IPS DF 19.7 (cell line): ENCODE data around the gene TYRO3.
"Not testable (repeated sequence)": the region's sequence is repeated elsewhere in the genome, so short reads cannot be mapped to it uniquely, and the experiment has no call there.

ENCODE experiments used
- DNase-seq: peaks from one replicate; pipeline ENCODE4 v3.0.0-alpha.2; 2013; ENCODE audit warnings: low read depth, low spot score

TYRO3 gene

DNA sequence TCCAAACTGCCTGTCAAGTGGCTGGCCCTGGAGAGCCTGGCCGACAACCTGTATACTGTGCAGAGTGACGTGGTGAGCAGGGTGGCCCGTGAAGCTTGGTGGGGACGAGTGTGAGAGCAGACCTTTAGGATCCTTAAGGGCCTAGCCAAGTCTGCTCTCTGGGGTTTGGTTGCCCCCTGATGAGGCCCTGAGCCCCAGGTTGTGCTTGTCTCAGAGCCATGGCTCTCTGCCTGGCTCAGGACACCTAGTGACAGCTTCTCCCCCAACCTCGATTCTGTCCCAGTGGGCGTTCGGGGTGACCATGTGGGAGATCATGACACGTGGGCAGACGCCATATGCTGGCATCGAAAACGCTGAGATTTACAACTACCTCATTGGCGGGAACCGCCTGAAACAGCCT is 14.4 kb downstream of the TYRO3 start:
- DNase-seq: no peak

DNA sequence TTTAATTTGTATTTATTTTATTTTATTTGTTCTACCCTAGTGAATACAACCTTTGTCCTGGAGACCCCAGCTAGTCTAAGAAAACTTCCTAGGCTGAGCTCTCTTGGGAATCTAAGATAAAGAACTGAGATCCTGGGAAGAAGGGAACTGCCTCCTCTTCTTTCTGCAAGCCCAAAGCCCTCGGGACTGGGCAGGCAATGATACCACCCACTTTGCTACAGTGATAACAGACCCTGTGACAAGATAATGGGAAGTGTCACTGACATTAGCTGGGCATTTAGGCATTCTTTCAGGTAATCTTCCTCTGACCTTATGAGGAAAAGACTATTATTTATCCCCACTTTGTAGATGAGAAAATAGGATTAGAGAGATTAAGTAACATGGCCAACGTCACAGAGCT is 15.1 kb downstream of the TYRO3 start:
- DNase-seq: no peak

DNA sequence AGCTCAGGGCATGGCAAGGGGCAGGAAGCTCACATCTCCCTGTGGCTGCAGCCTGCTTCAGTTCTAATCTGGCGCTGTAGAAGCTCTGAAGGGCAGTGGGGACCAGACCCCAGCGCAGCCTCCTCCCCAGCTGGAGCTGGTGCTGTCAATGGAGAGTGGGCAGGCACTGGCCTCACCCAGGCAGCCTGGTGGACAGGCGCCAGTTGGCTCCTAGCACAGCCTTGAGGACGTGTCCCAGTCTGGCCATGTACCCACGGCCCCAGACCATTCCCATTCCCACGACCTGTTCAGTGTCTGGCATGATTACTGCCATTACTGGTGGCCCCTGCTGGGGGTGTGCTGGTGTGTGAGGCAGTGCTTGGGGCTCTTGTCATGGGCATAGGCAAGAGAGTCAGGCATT is 16.3 kb downstream of the TYRO3 start:
- no peak for DNase-seq

DNA sequence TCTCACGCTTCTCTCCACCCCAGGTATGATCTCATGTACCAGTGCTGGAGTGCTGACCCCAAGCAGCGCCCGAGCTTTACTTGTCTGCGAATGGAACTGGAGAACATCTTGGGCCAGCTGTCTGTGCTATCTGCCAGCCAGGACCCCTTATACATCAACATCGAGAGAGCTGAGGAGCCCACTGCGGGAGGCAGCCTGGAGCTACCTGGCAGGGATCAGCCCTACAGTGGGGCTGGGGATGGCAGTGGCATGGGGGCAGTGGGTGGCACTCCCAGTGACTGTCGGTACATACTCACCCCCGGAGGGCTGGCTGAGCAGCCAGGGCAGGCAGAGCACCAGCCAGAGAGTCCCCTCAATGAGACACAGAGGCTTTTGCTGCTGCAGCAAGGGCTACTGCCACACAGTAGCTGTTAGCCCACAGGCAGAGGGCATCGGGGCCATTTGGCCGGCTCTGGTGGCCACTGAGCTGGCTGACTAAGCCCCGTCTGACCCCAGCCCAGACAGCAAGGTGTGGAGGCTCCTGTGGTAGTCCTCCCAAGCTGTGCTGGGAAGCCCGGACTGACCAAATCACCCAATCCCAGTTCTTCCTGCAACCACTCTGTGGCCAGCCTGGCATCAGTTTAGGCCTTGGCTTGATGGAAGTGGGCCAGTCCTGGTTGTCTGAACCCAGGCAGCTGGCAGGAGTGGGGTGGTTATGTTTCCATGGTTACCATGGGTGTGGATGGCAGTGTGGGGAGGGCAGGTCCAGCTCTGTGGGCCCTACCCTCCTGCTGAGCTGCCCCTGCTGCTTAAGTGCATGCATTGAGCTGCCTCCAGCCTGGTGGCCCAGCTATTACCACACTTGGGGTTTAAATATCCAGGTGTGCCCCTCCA is 19.1 kb downstream of the TYRO3 start:
- no peak for DNase-seq

DNA sequence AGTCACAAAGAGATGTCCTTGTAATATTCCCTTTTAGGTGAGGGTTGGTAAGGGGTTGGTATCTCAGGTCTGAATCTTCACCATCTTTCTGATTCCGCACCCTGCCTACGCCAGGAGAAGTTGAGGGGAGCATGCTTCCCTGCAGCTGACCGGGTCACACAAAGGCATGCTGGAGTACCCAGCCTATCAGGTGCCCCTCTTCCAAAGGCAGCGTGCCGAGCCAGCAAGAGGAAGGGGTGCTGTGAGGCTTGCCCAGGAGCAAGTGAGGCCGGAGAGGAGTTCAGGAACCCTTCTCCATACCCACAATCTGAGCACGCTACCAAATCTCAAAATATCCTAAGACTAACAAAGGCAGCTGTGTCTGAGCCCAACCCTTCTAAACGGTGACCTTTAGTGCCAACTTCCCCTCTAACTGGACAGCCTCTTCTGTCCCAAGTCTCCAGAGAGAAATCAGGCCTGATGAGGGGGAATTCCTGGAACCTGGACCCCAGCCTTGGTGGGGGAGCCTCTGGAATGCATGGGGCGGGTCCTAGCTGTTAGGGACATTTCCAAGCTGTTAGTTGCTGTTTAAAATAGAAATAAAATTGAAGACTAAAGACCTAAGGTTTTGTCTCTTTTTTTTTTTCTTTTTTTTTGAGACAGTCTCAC is 19.8 kb downstream of the TYRO3 start:
- DNase-seq: no peak

DNA sequence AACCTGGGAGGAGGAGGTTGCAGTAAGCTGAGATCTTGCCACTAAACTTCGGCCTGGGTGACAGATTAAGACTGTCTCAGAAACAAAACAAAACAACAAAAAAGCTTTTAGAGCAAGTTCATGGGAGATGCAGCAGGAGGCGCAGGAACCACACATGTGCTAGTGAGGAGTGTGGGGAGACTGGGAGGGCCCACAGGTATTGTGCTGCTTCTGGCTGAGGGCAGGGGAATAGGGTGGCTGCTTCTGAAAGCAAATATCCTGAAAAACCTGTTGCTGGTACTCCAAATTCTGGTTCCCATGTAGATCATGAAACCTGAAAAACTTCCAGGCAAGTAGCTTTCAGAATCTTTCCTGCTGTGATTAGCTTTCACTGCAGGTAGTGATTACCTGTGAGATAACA is 22.1 kb downstream of the TYRO3 start:
- DNase-seq: no peak

DNA sequence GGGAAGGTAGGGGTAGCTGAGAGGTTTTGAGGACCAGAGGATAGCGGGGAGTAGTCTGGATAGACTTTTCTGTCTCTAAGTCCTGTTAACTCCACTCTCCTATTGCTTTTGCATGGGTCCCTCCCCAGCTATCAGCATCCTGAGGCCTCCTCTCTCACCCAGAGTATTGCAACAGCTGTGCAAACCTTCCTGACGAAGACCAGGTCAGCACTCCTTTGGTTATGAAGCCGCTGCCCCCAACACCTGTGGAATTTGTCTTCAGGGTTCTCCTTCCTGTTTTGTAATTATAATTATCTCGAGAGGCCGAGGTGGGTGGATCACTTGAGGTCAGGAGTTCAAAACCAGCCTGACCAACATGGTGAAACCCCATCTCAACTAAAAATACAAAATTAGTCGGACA is 24.8 kb downstream of the TYRO3 start:
- no peak for DNase-seq

DNA sequence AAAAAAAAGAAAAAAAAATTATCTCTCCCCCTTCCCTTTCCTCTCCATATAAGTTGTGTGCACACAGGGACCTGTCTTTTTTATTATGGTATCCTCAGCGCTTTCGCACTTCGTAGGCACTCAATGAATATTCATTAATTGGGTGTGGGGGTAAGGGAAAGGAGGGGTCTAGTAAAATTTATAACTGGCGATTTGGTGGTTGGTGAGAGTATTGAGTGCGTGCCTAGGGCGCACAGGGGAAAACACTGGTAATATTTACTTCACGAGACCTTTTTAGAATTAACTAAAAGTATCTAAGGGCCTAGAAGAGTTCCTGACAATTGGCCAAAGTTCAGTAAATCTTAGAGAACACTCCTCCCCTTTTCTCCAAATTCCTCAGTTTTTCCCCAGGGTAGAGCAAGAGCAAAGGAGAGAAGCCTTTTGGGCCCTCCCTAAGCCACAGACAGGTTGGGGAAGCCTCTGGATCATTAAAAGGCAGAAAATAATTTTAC is 25.7 kb downstream of the TYRO3 start:
- no peak for DNase-seq

DNA sequence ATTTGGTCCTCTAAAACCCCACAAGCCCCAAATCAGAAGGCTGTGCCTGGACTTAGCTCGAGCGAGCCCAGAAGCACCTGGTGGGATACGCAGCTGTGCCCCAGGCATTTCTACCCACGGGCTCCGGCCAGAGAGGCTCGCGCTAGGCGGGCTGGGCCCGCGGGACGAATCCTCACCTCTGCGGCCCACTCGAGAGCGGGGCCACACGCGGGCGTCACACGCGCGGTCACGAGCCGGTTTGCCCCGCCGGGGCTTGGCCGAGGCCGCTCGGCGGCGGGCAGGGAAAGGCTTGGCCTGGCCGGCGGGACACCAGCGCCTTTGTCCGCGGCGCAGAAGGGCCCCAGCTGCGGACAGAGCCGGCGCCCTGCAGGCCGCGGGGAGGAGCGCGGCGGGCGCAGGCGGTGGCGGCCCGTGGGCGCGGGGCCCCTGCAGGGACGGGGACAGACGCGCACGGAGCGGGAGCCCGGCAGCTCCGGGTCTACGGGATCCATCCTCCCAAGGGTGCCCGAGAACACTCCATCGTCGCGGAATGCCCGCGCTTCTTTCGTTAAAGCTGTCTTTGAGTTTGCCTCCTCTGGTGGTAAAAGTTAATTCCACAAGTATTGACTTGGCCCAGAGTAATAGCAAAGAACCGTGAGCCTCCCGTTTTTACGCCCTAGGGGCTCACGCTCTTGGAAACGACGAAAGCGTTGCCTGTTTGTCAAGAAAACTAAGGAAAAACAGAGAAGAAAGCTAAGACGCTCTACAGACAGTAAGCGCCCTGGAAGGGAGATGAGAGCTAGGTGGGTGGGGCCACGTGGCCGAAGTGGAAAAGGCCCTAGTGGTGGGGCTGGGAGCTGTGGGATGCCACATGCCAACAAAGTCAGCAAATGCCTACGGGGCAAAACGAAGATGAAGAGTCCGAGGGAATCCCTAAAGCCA is 26.4 kb downstream of the TYRO3 start:
- no peak for DNase-seq

DNA sequence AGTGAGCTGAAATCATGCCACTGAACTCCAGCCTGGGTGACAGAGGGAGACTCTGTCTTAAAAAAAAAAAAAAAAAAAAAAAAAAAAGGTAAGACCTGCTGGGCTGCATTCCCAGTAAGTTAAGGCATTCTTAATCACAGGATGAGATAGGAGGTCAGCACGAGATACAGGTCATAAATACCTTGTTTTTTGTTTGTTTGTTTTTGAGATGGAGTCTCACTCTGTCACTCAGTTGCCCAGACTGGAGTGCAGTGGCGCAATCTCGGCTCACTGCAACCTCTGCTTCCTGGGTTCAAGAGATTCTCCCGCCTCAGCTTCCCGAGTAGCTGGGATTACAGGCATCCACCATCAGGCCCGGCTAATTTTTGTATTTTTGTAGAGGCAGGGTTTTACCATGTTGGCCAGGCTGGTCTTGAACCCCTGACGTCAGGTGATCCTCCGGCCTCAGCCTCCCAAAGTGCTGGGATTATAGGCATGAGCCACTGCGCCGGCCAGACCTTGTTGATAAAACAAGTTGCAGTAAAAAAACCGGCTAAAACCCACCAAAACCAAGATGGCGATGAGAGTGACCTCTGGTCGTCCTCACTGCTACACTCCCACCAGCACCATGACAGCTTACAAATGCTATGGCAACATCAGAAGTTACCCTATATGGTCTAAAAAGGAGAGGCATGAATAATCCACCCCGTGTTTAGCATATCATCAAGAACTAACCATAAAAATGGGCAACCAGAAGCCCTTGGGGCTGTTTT is 27.7 kb downstream of the TYRO3 start:
- not testable (repeated sequence) for DNase-seq

DNA sequence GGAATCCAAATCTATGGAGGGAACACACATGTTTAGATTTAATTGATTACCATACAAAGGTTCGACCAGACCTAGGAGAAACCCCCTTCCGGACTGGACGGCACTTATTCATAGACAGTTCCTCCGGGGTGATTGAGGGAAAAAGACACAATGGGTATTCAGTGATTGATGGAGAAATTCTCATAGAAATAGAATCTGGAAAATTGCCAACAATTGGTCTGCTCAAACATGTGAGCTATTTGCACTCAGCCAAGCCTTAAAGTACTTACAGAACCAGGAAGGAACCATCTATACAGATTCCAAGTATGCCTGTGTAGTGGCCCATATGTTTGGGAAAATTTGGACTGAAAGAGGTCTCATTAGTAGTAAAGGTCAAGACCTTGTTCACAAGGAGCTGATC is 30.0 kb downstream of the TYRO3 start:
- DNase-seq: not testable (repeated sequence)

DNA sequence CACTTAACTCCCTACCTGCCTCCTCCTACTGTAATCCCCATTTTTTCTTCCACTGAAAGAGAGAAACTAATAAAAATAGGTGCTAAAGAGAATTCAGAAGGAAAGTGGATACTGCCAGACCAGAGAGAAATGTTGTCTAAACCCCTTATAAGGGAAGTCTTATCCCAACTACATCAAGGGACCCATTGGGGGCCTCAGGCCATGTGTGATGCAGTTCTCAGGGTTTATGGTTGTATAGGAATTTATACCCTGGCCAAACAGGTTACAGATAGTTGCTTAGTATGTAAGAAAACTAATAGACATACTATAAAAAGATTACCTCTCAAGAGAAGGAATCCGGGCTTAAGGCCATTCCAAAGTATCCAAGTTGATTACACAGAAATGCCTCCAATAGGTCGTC is 30.6 kb downstream of the TYRO3 start:
- DNase-seq: not testable (repeated sequence)

DNA sequence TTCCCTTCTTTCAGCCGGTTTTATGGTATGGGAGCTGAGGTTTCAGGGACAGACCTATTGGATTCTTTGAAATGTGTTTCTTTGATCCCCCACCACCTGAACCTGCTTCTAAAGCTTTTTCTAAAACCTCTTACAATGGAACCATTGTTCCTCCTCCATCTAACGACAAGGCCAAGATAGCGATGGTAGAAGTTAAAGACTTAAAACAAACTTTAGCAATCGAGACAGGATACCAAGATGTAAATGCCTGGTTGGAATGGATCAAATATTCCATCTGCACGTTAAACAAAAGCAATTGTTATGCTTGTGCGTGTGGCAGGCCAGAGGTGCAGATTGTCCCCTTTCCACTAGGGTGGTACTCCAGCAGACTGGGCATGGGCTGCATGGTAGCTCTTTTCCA is 32.2 kb downstream of the TYRO3 start:
- DNase-seq: not testable (repeated sequence)

DNA sequence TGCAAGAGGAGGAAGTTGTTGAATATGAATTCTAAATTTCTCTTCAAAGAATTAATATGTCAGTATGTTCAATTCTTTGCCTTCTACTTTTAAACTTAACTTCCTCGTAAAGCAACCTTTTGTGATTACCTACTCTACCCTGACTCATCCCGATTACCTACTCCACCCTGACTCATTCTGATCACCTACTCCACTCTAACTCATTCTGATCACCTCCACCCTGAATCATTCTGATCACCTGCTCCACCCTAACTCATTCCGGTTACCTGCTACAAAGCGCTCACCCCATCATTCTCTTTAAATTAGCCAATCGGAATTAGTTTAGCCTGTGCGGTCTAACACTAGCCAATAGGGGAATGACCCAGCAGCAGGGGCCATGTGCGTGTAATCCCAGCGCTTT is 33.7 kb downstream of the TYRO3 start:
- not testable (repeated sequence) for DNase-seq

DNA sequence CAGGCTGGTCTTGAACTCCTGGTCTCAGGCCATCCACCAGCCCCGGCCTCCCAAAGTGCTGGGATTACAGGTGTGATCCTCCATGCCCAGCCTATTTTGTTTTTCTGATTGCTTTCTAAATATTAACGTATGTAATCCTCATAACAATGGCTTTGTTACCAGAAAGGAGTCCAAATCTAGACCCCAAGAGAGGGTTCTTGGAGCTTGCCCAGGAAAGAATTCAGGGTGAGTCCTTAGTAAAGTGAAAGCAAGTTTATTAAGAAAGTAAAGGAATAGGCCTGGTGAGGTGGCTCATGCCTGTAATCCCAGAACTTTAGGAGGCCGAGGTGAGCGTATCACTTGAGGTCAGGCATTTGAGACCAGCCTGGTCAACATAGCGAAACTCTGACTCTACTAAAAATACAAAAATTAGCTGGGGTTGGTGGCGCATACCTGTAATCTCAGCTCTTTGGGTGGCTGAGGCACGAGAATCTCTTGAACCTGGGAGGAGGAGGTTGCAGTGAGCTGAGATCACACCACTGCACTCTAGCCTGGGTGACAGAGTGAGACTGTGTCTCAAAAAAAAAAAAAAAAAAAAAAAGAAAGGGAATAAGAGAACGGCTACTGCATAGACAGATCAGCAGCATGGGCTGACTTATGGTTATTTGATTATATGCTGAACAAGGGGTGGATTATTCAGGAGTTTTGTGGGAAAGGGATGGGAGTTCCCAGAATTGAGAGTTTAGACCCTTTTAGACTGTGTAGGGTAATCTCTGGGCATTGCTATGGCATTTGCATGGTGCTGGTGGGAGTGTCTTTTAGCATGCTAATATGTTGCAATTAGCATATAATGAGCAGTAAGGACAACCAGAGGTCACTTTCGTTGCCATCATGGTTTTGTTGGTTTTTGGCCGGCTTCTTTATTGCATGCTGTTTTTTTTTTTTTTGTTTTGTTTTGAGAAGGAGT is 36.1 kb downstream of the TYRO3 start:
- DNase-seq: no peak

DNA sequence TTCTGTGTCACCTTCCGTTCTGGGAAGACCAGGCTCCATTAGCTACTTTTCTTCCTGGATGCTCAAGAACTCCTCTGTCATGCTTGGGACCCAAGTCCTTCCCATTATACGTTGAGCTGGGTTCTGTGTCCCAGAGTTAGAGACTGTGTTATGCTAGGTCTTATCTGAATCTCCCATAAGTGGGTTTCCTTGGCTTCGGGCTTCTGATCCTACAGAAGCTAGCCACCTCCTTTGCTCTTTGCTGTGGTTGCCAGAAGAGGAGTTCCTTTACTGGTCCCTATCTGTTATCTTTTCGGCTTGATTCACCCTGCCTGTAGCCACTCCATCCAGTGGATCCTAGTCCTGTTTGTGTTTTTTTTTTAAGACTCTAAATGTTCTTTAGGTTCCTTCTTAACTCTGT is 38.0 kb downstream of the TYRO3 start:
- no peak for DNase-seq

DNA sequence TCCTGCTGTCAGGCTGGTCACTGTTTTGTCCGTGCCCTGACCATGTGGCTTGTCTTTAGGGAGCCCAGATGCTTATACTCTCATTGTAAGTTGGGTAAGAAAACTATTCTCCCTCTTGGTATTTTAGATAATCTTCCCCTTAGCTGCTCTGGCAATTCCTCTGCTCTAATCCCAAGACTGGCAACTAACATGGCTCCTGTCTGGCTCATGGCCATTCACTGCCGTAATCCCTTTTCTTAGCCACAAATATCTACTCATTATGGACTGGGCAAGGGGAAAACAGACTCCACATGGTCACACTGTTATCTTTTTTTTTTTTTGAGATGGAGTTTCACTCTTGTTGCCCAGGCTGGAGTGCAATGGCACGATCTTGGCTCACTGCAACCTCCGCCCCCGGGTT is 38.8 kb downstream of the TYRO3 start:
- DNase-seq: no peak

DNA sequence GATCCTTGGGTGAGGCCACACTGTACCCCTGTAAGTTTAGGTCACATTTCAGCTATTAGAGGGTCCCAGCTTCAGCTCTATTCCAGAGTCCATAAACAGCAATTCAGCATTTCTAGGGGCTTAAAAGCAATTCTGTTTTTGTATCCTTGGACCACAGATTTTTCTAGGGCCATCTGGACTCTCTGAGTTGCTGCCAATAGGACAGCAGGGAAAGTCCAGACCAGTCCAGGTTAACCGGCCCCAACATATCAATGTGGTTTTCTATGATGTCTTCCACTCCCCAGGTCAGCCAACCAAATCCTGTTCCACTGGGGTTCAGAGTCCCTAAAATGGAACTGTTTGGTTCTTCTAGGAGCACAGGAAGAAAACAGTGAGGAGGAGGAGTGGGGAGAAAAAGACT is 40.0 kb downstream of the TYRO3 start:
- DNase-seq: no peak

DNA sequence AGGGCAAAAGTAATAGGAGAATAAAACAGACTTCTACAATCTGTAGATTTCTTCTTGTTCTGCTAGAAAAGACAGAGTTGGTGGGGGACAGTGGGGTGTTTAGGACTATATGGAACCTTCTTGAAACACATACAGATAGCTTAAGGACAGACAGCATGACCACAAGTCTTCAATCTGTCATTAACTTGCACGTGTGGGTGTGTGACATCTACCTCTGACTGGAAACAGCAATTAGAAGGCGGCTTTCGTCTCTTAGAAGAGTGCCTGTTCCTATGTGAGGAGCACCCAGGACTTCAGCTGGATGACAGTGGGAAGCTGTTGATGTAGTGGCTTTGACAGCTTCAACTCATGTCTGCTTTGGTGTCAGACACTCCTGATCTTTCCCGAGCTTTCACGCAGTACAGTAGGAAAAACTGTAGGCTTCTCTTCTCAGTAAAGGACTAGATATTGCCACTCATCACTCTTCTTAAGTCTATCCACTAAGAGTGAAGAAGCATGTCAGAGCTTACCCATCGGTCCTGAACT is 44.5 kb downstream of the TYRO3 start:
- DNase-seq: no peak
